RWPE1 (cell line): ENCODE results near the gene NUP210.
A peak's percentile ranks its signal among the peaks of the same experiment; 100 is the strongest.

Experiments
- CTCF ChIA-PET: fragments of 350-600 bp; sonication (Branson Sonifier 250); formaldehyde crosslinking; extraction: SDS; loops from one replicate; lab custom pipeline; 2021; lab: Yijun Ruan, JAX
- POLR2A ChIA-PET: fragments of 400-600 bp; formaldehyde crosslinking; extraction: SDS; loops from one replicate; lab custom pipeline; 2020; ENCODE audit warnings: antibody characterized with exemption; ENCODE audit not compliant: low non-redundant PET; lab: Yijun Ruan, JAX
- DNase-seq: peaks from one replicate; pipeline ENCODE4 v3.0.0; 2012; ENCODE audit warnings: low spot score
- H3K27ac ChIP-seq: fragments of 450-650 bp; 2 replicates; pipeline ENCODE4 v1.5.1; 2017
- CTCF ChIP-seq: fragments of 450-650 bp; conservative IDR thresholded peaks from 2 replicates; pipeline ENCODE4 v1.5.1; 2017; ENCODE audit warnings: low read depth, mild to moderate bottlenecking

NUP210 gene

DNA sequence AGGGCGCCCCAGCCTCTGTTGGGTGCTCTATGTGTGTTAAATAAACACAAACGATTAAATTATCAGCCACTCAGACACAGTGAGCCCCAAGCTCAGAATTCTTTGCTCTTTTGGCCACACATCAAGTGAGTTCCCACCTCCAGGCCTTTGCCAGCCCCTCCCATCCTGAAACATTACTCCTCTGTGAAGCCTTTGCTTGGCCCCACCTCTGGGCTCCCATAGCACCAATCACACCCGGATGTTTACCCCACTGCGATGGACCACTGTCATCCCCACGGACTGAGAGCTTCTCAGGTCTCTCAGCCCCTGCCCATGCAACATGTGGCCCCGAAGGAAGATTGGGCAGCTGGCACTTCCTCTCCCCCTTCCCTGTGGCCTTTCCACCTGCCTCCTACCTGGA, 85.1 kb downstream of the NUP210 start:
- POLR2A ChIA-PET: no interaction called here

GRCh38 chr3:13333236-13333897, 86.8 kb downstream of the NUP210 start:
- no peak overlapping the region for H3K27ac ChIP-seq
- DNase-seq: no peak
- CTCF ChIA-PET: interaction anchor here (1.0 kb wide), 1 partner anchor 315 kb away, joined by 6 read pairs; no protein-coding TSS in a partner anchor
- POLR2A ChIA-PET: no interaction called here
- TF ChIP-seq CTCF: no peak

More for the DNA sequence above, 85.1 kb downstream of the NUP210 start:
- CTCF ChIA-PET: interaction anchor here (0.7 kb wide), 1 partner anchor 118 kb away, joined by 3 read pairs; no protein-coding TSS in a partner anchor
- H3K27ac ChIP-seq: no peak overlapping the region
- DNase-seq: no peak
- no peak for TF ChIP-seq CTCF

GRCh38 chr3:13332740-13333139, 87.4 kb downstream of the NUP210 start:
- DNase-seq: no peak
- CTCF ChIA-PET: no interaction called here
- no peak overlapping the region for H3K27ac ChIP-seq
- POLR2A ChIA-PET: no interaction called here
- TF ChIP-seq CTCF: no peak

GRCh38 chr3:13332158-13332557, 88.0 kb downstream of the NUP210 start:
- ChIA-PET POLR2A (no interaction called here), CTCF (no interaction called here)
- TF ChIP-seq CTCF: no peak
- H3K27ac ChIP-seq: no peak overlapping the region
- DNase-seq: peak; percentile 3

GRCh38 chr3:13329746-13330145, 90.4 kb downstream of the NUP210 start:
- no peak for TF ChIP-seq CTCF
- ChIA-PET CTCF (no interaction called here), POLR2A (no interaction called here)
- H3K27ac ChIP-seq: no peak overlapping the region
- DNase-seq: no peak

- TF ChIP-seq CTCF: no peak
Observed at GRCh38 chr3:13325892-13326443, 94.2 kb downstream of the NUP210 start.

More at GRCh38 chr3:13325892-13326443, 94.2 kb downstream of the NUP210 start:
- H3K27ac ChIP-seq: no peak overlapping the region
- POLR2A ChIA-PET: no interaction called here
- no peak for DNase-seq
- CTCF ChIA-PET: interaction anchor here (0.6 kb wide), 1 partner anchor 80 kb away, joined by 3 read pairs; no protein-coding TSS in a partner anchor
